ENCODE results near the gene AHSP. TPM values are rescaled to one million over a fixed set of nuclear protein-coding genes. Genes with fewer than 3 reads are reported as not detected.
"Not testable (repeated sequence)": the region's sequence is repeated elsewhere in the genome, so short reads cannot be mapped to it uniquely, and the experiment has no call there.

The AHSP gene
- total RNA-seq, 2 experiments from 2014 or later = not detected

DNA sequence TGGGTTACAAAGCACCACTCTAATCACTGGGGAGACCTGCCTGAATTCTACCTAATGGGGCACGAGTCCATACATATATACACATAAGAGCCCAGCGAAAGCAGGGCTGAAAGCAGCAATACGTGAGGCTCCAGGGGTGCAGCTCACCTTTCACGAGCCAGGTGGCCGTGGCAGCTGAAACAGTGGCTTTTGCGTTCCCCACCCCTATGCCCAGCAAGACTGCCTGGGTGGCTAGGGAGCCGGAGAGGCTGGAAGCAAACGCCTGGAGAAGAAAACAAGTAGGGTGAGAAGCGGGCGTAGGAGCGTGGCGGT lies 20.1 kb upstream of the AHSP start:
- CTCF ChIA-PET = interaction anchor here (0.7 to 3.4 kb wide), 4 partner anchors 48 to 366 kb away, joined by 3 to 18 read pairs (median 3); partner anchors contain the start of genes ARMC5 and ZNF267
- DNase-seq = no peak
- peak overlapping the region; percentile 96 for H3K27ac Mint-ChIP-seq
- peaks cover 43% of the 10 kb centered on the region for H3K4me1 Mint-ChIP-seq
- H3K36me3 Mint-ChIP-seq = peaks cover 11% of the 10 kb centered on the region
- H3K9me3 Mint-ChIP-seq (ENCODE audit: low read depth) = no peaks in the 10 kb centered on the region
- peak; percentile 6 for ATAC-seq
- peak overlapping the region; percentile 95 for H3K4me3 Mint-ChIP-seq
- H3K27me3 Mint-ChIP-seq = no peaks in the 10 kb centered on the region

DNA sequence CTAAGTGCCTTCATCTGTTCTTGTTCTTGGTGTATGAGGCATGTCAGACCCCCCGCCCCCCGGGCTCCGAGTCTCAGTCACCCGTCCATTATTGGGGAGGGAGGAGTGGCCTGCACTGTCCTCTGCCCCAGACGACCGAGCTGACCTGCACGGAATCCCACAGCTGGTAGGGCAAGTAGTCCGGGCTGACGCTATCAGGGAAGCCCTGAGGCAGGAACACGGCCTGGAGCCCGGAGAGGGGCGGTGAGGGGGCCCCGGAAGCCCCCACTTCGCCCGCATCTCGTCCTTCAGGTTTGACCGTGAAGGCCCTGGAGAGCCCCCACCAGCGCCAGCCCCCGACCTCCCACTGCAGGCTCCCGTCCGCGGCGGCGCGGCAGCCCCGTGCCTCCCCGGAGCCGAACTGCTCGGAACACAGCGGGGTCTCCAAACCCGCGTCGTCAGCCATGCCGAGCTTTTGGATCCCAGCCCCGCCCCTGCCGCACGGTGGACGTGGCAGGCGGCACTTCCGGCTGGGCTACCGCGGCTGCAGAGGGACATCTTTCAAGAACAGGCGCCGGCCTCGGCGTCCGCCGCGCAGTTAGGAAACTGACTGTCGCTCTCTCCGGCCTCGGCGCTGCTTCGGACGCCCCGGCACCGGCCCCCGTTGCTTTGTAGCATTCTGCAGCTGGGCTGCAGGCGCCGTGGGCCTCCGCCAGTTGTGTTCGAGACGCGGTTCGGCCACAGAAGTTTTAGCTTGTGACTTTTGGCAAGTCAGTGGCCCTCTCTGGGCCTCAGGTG lies 19.6 kb upstream of the AHSP start, which contains the start of gene RUSF1:
Gene RUSF1, minus strand, starts transcription at position 463 of the 777 bp plus-strand sequence. Its CDS starts 18 bp downstream, at position 445.
- Mint-ChIP-seq H3K27ac (peak within 1 kb of the TSS; percentile 96), H3K27me3 (no peaks in the 10 kb centered on the region), H3K9me3 (ENCODE audit: low read depth) (no peaks in the 10 kb centered on the region), H3K36me3 (peaks cover 11% of the 10 kb centered on the region), H3K4me3 (peak within 1 kb of the TSS; percentile 95), H3K4me1 (peaks cover 43% of the 10 kb centered on the region)
- peak; percentile 91 for ATAC-seq
- DNase-seq = peak; percentile 93
- CTCF ChIA-PET = interaction anchor here (0.7 to 3.4 kb wide), 5 partner anchors 32 to 365 kb away, joined by 3 to 18 read pairs (median 3); partner anchors contain the start of genes ARMC5 and ZNF267

DNA sequence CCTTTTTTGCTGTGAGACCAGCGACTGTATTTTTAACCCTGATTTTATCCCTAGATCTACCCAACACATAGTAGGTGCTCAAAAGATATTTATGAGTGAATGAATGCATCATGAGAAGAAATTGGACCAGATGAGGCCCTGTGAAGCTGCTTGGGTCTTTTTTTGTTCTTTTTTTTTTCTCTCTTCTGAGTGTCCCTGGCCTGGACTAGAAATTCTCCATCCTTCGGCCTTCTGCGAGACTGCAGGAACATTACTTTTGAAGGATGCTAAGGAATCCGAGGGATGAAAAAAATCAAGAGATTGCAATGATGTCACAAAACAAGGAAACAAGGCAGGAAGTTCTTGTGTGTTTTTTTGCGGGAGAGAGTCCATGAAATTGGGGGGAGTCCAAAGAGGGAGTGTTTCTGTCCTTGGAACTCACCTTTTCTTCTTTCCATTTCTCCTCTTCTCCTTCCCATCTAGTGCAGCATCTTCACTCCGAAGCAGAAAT lies 18.9 kb upstream of the AHSP start:
- H3K9me3 Mint-ChIP-seq (ENCODE audit: low read depth) = no peaks in the 10 kb centered on the region
- peak overlapping the region; percentile 96 for H3K27ac Mint-ChIP-seq
- ATAC-seq (no peak), DNase-seq (no peak)
- H3K4me1 Mint-ChIP-seq = peaks cover 43% of the 10 kb centered on the region
- H3K4me3 Mint-ChIP-seq = peak overlapping the region; percentile 95
- H3K36me3 Mint-ChIP-seq = peaks cover 11% of the 10 kb centered on the region
- CTCF ChIA-PET = interaction anchor here (0.9 to 3.4 kb wide), 3 partner anchors 32 to 365 kb away, joined by 3 to 18 read pairs (median 3); partner anchors contain the start of genes ARMC5 and ZNF267
- H3K27me3 Mint-ChIP-seq = no peaks in the 10 kb centered on the region

DNA sequence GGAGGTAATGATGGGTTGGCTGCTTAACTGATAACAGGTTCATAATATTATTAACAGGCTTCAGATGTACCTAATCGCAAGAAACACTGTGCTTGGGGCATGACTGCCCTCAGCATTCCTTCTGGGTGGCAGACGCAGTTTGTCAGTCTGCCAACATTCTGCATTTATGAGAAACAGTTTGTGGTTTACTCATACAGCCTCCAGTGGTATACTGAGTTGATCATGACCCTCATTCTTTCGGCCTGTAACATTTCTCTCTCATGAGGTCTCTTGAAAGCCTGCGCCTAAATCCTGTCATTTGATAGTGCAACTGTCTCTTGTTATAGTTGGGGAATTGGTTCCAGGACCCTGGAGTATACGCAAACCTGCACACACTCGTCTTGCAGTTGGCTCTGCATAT lies 14.6 kb upstream of the AHSP start:
- DNase-seq = no peak
- H3K4me1 Mint-ChIP-seq = peaks cover 11% of the 10 kb centered on the region
- H3K27ac Mint-ChIP-seq = no peak overlapping the region
- H3K4me3 Mint-ChIP-seq = no peak overlapping the region
- H3K36me3 Mint-ChIP-seq = peaks cover 2% of the 10 kb centered on the region
- peaks cover 7% of the 10 kb centered on the region for H3K27me3 Mint-ChIP-seq
- CTCF ChIA-PET = no interaction called here
- ATAC-seq = no peak
- H3K9me3 Mint-ChIP-seq (ENCODE audit: low read depth) = no peaks in the 10 kb centered on the region

DNA sequence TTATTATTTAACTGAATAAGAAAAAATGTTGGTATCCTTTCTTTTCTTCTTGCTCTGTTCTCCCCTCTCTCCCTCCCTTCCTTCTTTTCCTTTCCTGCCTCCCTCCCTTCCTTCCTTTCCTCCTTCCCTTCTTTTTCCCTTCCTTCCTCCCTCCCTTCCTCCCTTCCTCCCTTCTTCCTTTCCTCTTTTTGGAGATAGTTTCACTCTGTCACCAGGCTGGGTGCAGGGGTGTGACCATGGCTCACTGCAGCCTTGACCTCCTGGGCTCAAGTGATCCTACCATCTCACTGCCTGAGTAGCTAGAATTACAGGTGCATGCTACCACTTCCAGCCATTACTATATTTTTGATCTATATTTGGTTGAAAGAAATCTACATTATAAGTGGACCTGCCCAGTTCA lies 13.8 kb upstream of the AHSP start:
- ATAC-seq (no peak), DNase-seq (no peak)
- no peak overlapping the region for H3K27ac Mint-ChIP-seq
- no peak overlapping the region for H3K4me3 Mint-ChIP-seq
- peaks cover 2% of the 10 kb centered on the region for H3K36me3 Mint-ChIP-seq
- peaks cover 7% of the 10 kb centered on the region for H3K27me3 Mint-ChIP-seq
- H3K9me3 Mint-ChIP-seq (ENCODE audit: low read depth) = no peaks in the 10 kb centered on the region
- peaks cover 8% of the 10 kb centered on the region for H3K4me1 Mint-ChIP-seq
- CTCF ChIA-PET = no interaction called here

DNA sequence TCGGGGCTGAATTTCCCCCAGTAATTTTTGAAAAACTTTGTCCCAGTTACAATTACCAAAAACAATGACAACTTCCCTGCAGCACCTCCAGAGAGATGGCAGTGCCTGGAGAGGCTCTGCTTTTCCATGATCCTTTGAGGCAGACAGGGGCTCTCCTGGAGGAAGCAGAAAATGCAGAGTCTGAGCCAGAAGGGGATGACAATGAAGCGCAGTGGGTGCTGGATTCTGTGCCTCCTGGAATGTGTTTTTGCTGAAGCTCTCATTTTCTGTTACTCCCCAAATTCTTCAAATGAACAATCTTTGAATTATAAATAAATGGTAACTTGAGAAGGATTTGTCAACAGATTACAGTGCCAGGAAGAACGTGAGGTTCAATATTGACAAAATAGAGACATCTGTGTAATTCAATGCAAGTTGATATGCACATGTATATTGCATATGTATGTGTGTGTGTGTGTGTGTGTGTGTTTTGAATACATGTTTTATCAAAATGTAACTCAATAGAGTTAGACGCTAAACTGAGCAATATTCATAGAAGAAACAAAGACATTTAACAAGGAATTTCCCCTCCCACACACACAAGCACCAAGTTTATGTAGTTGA lies 9.8 kb upstream of the AHSP start:
- Mint-ChIP-seq H3K4me3 (no peak overlapping the region), H3K9me3 (ENCODE audit: low read depth) (no peaks in the 10 kb centered on the region), H3K27me3 (peaks cover 7% of the 10 kb centered on the region), H3K27ac (no peak overlapping the region), H3K36me3 (no peaks in the 10 kb centered on the region), H3K4me1 (no peaks in the 10 kb centered on the region)
- ATAC-seq (no peak), DNase-seq (no peak)
- CTCF ChIA-PET = no interaction called here

DNA sequence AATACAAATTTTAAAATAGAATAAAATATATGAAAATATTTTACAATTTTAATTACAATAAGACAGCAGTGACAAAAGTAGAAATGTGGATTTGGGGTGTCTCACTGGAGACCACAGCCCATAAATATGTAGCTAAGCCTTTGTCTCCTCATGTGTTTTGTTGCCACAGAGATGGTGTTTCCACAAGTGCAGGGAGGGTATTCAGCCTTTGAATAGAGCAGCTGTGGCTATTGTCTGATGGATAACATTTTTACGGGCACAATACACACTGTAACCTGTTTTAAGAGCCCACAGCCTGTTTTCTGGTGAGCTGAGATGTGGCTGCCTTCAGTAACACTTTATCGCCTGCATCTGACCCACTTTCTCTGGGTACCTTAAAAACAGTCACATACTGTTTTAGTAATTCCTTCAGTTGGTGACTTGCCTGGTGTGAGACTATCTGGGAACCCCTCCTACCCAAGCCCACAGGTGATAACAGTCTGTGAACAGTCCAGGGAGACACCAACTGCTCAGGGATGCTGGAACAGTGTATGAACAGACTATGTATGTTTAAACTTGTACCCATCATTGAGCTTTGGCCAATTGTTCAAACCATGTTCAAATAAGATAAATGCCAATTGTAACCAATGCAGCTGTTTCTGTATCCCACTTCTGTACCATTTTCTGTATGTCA lies 7.8 kb upstream of the AHSP start:
- H3K4me3 Mint-ChIP-seq = no peak overlapping the region
- CTCF ChIA-PET = no interaction called here
- no peak overlapping the region for H3K27ac Mint-ChIP-seq
- DNase-seq (no peak), ATAC-seq (no peak)
- no peaks in the 10 kb centered on the region for H3K36me3 Mint-ChIP-seq
- H3K27me3 Mint-ChIP-seq = peaks cover 7% of the 10 kb centered on the region
- H3K4me1 Mint-ChIP-seq = no peaks in the 10 kb centered on the region
- H3K9me3 Mint-ChIP-seq (ENCODE audit: low read depth) = no peaks in the 10 kb centered on the region

DNA sequence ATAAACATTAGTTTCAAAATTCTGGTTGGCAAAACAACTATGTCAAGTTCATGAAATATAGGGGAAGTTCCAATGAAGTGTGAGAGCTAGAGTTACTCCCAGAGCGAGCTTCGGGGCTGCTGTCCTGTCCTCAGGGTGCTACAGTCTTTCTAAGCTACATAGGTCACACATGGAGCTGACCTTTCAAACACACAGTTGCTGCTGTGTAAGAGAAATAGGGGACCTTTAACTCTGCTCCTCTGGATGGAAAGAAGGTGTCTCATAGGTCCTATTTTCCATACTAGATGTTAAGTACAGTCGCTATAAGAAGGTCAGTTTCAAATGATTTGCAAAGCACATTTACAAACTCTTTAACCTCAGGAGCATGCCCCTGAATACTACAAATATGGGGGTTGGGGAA lies 6.3 kb upstream of the AHSP start:
- ATAC-seq (no peak), DNase-seq (no peak)
- no peaks in the 10 kb centered on the region for H3K36me3 Mint-ChIP-seq
- no peak overlapping the region for H3K27ac Mint-ChIP-seq
- no peaks in the 10 kb centered on the region for H3K4me1 Mint-ChIP-seq
- H3K27me3 Mint-ChIP-seq = peaks cover 7% of the 10 kb centered on the region
- CTCF ChIA-PET = no interaction called here
- no peaks in the 10 kb centered on the region for H3K9me3 Mint-ChIP-seq (ENCODE audit: low read depth)
- no peak overlapping the region for H3K4me3 Mint-ChIP-seq

DNA sequence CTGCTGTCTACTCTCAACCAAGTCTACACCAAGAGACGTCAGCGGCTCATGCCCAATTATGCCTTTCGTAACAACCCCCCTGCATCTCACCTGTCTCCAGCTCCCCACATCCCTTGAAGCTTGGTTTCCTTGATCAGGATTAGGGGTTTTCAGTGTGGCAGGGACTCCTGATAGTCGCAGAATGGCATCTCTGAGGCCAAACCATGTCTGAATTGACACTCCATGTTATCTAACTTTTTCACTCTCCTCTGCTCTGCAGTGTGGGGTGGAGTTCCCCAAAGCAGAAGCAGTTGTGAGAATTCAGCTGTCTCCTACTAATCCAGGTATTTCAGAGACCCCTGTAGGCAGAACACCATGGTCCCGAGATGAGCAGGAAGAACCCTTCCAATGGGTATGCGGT lies 5.6 kb upstream of the AHSP start:
- no peaks in the 10 kb centered on the region for H3K9me3 Mint-ChIP-seq (ENCODE audit: low read depth)

DNA sequence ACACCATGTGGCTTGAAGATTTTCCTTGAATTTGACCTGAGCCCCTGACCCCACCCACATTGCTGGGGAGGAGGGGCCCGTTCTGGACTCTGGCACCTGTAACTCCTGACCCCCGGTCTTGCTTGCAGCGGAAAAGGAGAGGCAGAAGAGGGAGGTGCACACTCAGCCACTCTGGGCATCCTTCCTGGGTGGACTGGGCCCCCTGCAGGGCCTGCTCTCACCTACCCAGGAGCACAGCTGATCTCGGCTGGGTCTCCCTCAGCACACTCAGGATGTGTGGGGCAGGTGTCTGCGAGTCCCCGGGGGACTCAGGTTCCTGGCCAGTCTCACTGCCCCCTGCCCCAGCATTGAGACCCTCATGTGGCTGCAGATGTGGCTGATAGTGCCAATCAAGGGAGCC lies 3.9 kb upstream of the AHSP start:
- H3K27me3 Mint-ChIP-seq = peaks cover 11% of the 10 kb centered on the region
- CTCF ChIA-PET; H3K27ac Mint-ChIP-seq; H3K4me1 Mint-ChIP-seq; DNase-seq; H3K9me3 Mint-ChIP-seq (ENCODE audit: low read depth); ATAC-seq; H3K36me3 Mint-ChIP-seq; H3K4me3 Mint-ChIP-seq: not testable (repeated sequence)

More for the DNA sequence above, 5.6 kb upstream of the AHSP start:
- ATAC-seq = no peak
- CTCF ChIA-PET = no interaction called here
- no peaks in the 10 kb centered on the region for H3K36me3 Mint-ChIP-seq
- no peak for DNase-seq
- H3K27ac Mint-ChIP-seq = no peak overlapping the region
- no peaks in the 10 kb centered on the region for H3K4me1 Mint-ChIP-seq
- H3K4me3 Mint-ChIP-seq = no peak overlapping the region
- H3K27me3 Mint-ChIP-seq = peaks cover 7% of the 10 kb centered on the region

DNA sequence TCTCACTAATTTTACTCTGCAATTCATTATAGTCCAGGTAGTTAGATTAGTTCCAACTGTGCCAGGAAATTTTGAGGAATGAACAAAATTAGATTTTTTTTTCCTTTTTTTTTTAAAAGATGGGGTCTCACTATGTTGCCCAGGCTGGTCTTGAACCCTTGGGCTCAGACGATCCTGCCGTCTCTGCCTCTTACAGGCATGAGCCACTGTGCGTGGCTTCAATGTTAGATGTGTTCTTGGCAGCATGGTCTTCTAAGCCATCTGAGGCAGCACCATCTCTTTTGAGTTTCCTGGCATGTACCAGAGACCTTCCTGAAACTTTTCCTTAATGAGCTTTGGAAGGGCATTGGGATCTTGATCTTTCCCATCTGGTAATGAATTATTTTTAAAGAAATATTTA lies 2.6 kb upstream of the AHSP start:
- no peak for ATAC-seq
- H3K4me3 Mint-ChIP-seq = no peak overlapping the region
- CTCF ChIA-PET = no interaction called here

DNA sequence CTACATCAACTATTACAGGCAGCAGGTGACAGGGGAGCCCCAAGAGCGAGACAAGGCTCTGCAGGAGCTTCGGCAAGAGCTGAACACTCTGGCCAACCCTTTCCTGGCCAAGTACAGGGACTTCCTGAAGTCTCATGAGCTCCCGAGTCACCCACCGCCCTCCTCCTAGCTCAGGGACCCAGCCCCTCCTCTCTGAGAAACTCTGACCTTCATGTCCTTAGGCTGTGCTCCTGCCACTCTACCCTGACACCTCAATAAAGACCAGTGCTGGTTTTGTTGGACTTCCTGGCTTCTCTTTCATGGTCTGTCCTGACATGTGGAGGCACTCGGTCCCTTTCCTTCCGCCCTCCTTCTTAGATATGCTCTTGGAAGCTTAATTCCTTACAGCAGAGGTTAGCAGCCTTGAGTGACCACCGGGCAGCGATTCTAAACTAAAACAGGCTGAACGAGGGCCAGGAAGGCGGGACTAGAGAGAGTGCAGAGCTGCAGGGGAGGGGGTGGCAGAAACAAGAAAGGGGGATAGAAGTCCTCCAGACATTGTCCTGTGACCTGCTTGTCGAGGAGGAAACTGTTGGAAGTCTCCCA lies 915 bp downstream of the AHSP start:
- Mint-ChIP-seq H3K27me3 (peaks cover 25% of the 10 kb centered on the region), H3K36me3 (no peaks in the 10 kb centered on the region), H3K4me3 (no peak overlapping the region), H3K4me1 (no peaks in the 10 kb centered on the region), H3K27ac (no peak overlapping the region), H3K9me3 (ENCODE audit: low read depth) (no peaks in the 10 kb centered on the region)
- no peak for ATAC-seq
- DNase-seq = peak; percentile 18
- CTCF ChIA-PET = no interaction called here

More for the DNA sequence above, 2.6 kb upstream of the AHSP start:
- Mint-ChIP-seq H3K36me3 (no peaks in the 10 kb centered on the region), H3K27me3 (peaks cover 23% of the 10 kb centered on the region), H3K4me1 (no peaks in the 10 kb centered on the region), H3K9me3 (ENCODE audit: low read depth) (no peaks in the 10 kb centered on the region), H3K27ac (no peak overlapping the region)
- DNase-seq = no peak

DNA sequence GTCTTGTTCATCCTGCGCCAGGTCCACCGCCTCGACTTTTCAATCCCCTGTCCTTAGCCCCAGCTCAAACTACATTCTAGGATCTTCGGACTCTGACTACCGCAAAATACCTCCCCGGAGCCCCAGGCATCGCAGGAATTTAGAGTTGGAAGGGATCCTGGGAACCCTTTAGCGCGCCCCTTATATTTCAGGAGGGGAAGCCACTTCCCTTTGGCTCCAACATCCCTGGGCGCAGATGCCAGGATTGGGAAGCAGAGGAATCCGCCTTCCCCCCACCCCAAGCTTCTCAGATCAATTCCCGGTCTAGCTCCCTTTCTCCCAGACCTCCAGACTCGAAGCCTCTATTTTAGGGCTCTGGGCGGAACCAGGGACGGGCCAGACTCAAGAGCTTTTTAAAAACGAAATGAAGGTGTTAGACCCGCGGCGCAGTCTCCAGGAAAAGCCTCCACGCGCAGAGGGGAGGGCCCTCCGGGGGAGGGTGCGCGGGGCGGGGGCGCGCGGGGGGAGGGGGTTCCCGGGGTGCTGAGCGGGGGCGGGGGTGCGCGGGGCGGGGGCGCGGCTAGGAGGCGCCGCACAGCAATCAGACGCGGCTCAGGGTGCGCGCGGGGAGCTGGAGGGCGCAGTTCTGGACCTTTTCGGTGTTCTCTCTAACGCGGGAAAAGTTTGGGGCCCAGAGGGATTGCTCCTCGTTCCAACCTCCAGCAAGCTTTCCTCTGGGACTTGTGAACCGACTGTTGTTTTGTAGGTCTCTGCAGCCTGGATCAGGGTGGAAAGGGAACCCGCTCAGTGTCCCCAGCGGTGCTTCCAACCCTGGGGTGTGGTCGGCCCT lies 1.6 kb downstream of the AHSP start:
- H3K9me3 Mint-ChIP-seq (ENCODE audit: low read depth) = no peaks in the 10 kb centered on the region
- no peak overlapping the region for H3K27ac Mint-ChIP-seq
- H3K4me1 Mint-ChIP-seq = no peaks in the 10 kb centered on the region
- no peaks in the 10 kb centered on the region for H3K36me3 Mint-ChIP-seq
- DNase-seq (no peak), ATAC-seq (no peak)
- H3K27me3 Mint-ChIP-seq = peaks cover 28% of the 10 kb centered on the region
- H3K4me3 Mint-ChIP-seq = no peak overlapping the region
- CTCF ChIA-PET = no interaction called here
